CD4-positive, alpha-beta memory T cell (primary cell): ENCODE measurements around the gene STPG2. TPM values are rescaled to one million over a fixed set of nuclear protein-coding genes. Genes with fewer than 3 reads are reported as not detected.

ENCODE experiments used
- CTCF ChIA-PET: fragments of 350-600 bp; sonication (Branson Sonifier 250); formaldehyde crosslinking; loops from one replicate; lab custom pipeline; 2021; ENCODE audit warnings: inconsistent platforms; ENCODE audit not compliant: partially characterized antibody; lab: Charles Lee
- POLR2A ChIA-PET: fragments of 350-600 bp; sonication (Branson Sonifier 250); formaldehyde crosslinking; loops from one replicate; lab custom pipeline; 2021; ENCODE audit not compliant: partially characterized antibody; lab: Charles Lee
- DNase-seq, 5 donors: peaks; one replicate each; pipeline versions ENCODE4 v3.0.0 to v3.0.0-alpha.2; 2020 to 2022; ENCODE audit warnings: mixed read lengths in 1 of 5
- H3K27ac ChIP-seq: one replicate; pipeline ENCODE4 v1.7.0; 2013; ENCODE audit warnings: low read depth, low read length
- H3K27me3 ChIP-seq: 2 replicates; pipeline ENCODE4 v1.7.0; 2013; ENCODE audit warnings: mild to moderate bottlenecking, low read length, moderate library complexity; ENCODE audit not compliant: insufficient read depth
- H3K36me3 ChIP-seq: 2 replicates; pipeline ENCODE4 v1.7.0; 2013; ENCODE audit warnings: mild to moderate bottlenecking, low read length, moderate library complexity; ENCODE audit not compliant: insufficient read depth
- H3K4me1 ChIP-seq: 2 replicates; pipeline ENCODE4 v1.7.0; 2013; ENCODE audit warnings: mild to moderate bottlenecking, low read length, moderate library complexity; ENCODE audit not compliant: insufficient read depth
- H3K4me3 ChIP-seq, 2 donors: one replicate each; pipeline ENCODE4 v1.7.0; 2013; ENCODE audit warnings: low read length in 2 of 2, mild to moderate bottlenecking in 1 of 2
- H3K9me3 ChIP-seq, 2 donors: one replicate each; pipeline ENCODE4 v1.7.0; 2013; ENCODE audit warnings: low read length in 2 of 2, control low read depth in 1 of 2; ENCODE audit not compliant: control insufficient read depth in 1 of 2
- H3K27ac Mint-ChIP-seq, 7 donors: one replicate each; pipeline ENCODE4 v1.8.0; 2020 to 2021; ENCODE audit warnings: mixed read lengths in 7 of 7, mild to moderate bottlenecking in 6 of 7, inconsistent platforms in 3 of 7, moderate library complexity in 3 of 7
- H3K27me3 Mint-ChIP-seq, 2 donors: one replicate each; pipeline ENCODE4 v1.8.0; 2020 to 2021; ENCODE audit warnings: mixed read lengths in 2 of 2
- H3K36me3 Mint-ChIP-seq, 2 donors: one replicate each; pipeline ENCODE4 v1.8.0; 2020 to 2021; ENCODE audit warnings: mixed read lengths in 2 of 2, inconsistent platforms in 1 of 2, mild to moderate bottlenecking in 1 of 2
- H3K4me1 Mint-ChIP-seq, 4 donors: one replicate each; pipeline ENCODE4 v1.8.0; 2020 to 2021; ENCODE audit warnings: mixed read lengths in 4 of 4, mild to moderate bottlenecking in 1 of 4
- H3K4me3 Mint-ChIP-seq, 8 donors: one replicate each; pipeline ENCODE4 v1.8.0; 2020 to 2021; ENCODE audit warnings: mixed read lengths in 8 of 8, mild to moderate bottlenecking in 7 of 8, moderate library complexity in 6 of 8, inconsistent platforms in 3 of 8
- H3K9me3 Mint-ChIP-seq, 8 donors: one replicate each; pipeline ENCODE4 v1.8.0; 2020 to 2021; ENCODE audit warnings: mixed read lengths in 8 of 8, mild to moderate bottlenecking in 5 of 8, inconsistent platforms in 3 of 8, moderate library complexity in 1 of 8
- intact Hi-C: fragments of 100-400 bp; cut with micrococcal nuclease; formaldehyde crosslinking; loops from one replicate; pipeline ENCODE4 v1.15.1; 2023
- polyA plus RNA-seq, 2 donors: library from polyadenylated mRNA; unstranded; fragments of 300-500 nt; fragmentation: Illumina TruSeq; gene quantifications; one replicate each; pipeline ENCODE4 v1.2.3, GENCODE V29; 2021
- total RNA-seq, 2 experiments: library from RNA; stranded (reverse); gene quantifications; one replicate each; pipeline ENCODE4 v1.2.3, GENCODE V29; 2021

The STPG2 gene
- total and polyA plus RNA-seq, 4 experiments from 2014 or later: 0.47 to 0.84 TPM; not detected in 2

DNA sequence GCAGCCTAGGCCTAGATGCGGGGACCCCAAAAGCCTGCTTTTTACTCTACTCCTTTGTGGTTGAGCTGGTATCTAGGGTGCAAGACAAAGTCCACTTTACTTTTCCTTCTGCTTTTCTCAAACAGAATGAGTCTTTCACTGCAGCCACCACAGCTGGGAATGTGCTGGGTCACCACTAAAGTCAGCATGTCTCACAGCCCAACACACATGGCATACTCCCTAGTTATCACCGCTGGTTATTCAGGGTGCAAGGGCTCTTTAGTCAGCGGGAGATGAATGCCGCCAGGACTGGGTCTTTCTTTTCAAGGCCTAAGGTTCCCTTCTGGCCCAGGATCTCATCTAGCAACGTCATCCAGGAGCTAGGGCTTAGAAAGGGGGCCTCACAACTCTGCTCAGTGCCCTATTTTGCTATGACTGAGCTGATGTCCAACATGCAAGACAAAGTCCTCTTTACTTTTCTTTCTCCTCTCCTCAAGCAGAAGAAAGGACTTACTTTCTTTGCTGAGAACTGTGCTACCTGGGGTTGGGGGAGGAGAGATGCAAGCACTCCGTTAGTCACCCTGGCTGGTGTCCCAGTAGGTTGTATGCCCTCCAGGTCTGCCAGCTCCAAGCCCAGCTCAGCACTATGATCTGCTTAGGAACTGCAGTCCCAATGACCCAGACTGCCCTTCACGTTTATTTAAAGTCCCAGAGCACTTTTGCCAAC, 22.9 kb upstream of the STPG2 start:
- ChIA-PET CTCF (no interaction called here), POLR2A (no interaction called here)
- no peak overlapping the region for H3K27ac Mint-ChIP-seq

DNA sequence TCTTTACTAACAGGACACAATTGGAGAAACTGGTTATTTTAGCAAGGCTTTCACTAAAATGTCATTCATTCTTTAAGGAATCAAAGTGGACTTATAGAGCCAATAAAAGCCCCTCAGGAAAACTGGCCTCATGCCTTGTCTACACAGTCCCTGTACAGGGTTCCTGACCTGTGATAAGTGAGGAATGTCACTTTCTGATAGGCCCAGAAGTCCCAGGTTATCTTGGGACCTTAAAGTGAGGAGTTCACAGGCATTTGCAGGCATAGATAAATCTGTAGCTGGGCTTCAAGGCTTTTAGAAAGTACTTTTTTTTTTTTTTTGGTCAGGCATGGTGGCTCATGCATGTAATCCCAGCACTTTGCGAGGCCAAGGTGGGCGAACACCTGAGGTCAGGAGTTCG, 19.4 kb upstream of the STPG2 start:
- no peak overlapping the region for H3K4me3 ChIP-seq
- no peaks in the 10 kb centered on the region for H3K4me1 ChIP-seq
- Mint-ChIP-seq H3K27ac (no peak overlapping the region), H3K36me3 (no peaks in the 10 kb centered on the region), H3K27me3 (peaks cover 2 to 3% of the 10 kb centered on the region in 2 donors), H3K9me3 (peaks cover 0 to 2% (median 0%) of the 10 kb centered on the region in 8 donors), H3K4me3 (no peak overlapping the region), H3K4me1 (no peaks in the 10 kb centered on the region)
- no peaks in the 10 kb centered on the region for H3K27me3 ChIP-seq
- DNase-seq: no peak
- ChIA-PET POLR2A (no interaction called here), CTCF (no interaction called here)
- H3K27ac ChIP-seq: no peak overlapping the region
- no peaks in the 10 kb centered on the region for H3K36me3 ChIP-seq
- H3K9me3 ChIP-seq: no peaks in the 10 kb centered on the region
- intact Hi-C loops: no loop called here

More for the DNA sequence above, 22.9 kb upstream of the STPG2 start:
- no peaks in the 10 kb centered on the region for H3K4me1 Mint-ChIP-seq
- Histone ChIP-seq H3K9me3 (no peaks in the 10 kb centered on the region), H3K27ac (no peak overlapping the region), H3K4me3 (no peak overlapping the region), H3K27me3 (no peaks in the 10 kb centered on the region), H3K4me1 (no peaks in the 10 kb centered on the region), H3K36me3 (no peaks in the 10 kb centered on the region)
- H3K9me3 Mint-ChIP-seq: peaks cover 0 to 2% (median 0%) of the 10 kb centered on the region in 8 donors
- no peak overlapping the region for H3K4me3 Mint-ChIP-seq
- DNase-seq: no peak
- no peaks in the 10 kb centered on the region for H3K27me3 Mint-ChIP-seq
- intact Hi-C loops: no loop called here
- no peaks in the 10 kb centered on the region for H3K36me3 Mint-ChIP-seq

DNA sequence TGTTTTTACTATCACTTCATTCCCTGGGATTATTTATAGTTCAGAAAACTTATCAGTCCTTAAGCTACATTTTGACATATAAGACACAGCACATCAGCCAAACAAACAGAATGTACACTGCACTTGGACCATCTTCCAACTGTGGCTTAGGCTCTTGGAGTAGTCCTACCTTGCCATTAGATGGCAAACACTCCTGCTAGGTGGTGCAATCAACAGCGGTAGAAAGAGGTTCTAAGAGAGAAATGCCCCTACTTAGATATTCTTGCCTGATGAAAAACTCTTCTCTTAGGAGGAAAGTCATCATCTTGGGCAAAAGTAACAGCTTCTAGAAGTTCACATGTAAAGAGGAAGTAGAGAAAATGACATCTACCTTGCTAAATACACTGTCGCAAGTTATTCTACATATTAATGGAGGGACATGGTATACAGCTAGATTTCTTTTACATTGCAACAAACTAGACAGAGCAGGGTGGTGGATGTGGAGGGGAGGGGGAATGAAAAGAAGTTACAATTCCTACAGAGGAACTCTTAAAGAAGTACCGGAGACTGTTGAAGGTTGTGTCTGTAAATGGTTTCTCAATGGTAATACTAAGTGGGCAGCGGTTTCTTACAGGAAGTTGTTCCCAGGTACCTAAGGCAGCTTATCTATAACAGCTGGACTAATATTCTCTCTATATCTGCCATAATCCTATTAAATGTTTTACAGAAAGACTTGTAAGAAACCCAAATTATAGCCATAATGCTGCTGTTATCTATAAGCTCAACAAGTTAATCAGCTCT, 8.1 kb upstream of the STPG2 start:
- no peaks in the 10 kb centered on the region for H3K27me3 ChIP-seq
- DNase-seq: no peak
- H3K9me3 ChIP-seq: no peaks in the 10 kb centered on the region
- intact Hi-C loops: loop anchor here (5.0 kb wide), 2 partner anchors 316 to 676 kb away; no protein-coding TSS in a partner anchor
- Mint-ChIP-seq H3K4me1 (peaks cover 5 to 18% (median 9%) of the 10 kb centered on the region in 4 donors), H3K27me3 (peaks cover 0 to 1% of the 10 kb centered on the region in 2 donors), H3K9me3 (no peaks in the 10 kb centered on the region), H3K36me3 (no peaks in the 10 kb centered on the region), H3K4me3 (peak overlapping the region in 1 of 8 donors; percentile 4), H3K27ac (no peak overlapping the region)
- H3K4me1 ChIP-seq: peaks cover 16% of the 10 kb centered on the region
- H3K27ac ChIP-seq: no peak overlapping the region
- POLR2A ChIA-PET: no interaction called here
- CTCF ChIA-PET: interaction anchor here (0.6 to 1.5 kb wide), 7 partner anchors 8 to 1314 kb away, joined by 3 to 6 read pairs (median 4); no protein-coding TSS in a partner anchor
- H3K36me3 ChIP-seq: no peaks in the 10 kb centered on the region
- H3K4me3 ChIP-seq: no peak overlapping the region

DNA sequence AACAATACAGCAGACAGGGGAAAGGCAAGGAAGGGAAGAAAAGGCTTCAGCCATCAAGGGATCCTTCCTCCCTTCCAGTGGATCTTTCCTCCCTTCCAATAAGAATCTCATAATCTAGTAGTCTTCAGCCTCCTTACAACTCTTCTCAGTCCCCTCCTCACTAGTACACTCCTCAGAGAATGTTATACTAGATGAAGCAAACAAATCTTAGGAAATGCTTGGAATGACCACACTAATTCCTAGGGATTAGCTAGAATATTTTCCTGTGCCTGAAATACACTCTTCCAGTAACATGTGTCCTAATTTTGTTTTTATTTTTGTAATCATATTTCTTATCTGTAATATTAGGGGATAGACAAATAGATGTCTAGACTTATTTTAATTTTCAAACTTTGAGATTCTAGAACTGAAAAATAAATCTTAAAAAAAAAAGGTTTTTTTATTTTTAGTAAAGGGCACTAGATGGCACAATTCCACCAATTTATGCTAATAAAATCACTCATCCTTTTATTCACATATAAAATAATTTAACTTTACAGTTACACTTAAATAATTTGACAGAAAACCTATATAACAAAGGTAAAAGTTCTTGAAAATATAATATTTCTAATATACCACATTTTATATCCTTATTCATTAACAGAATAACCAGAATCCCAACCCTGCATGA, 7.0 kb upstream of the STPG2 start:
- H3K27me3 Mint-ChIP-seq: peaks cover 0 to 1% of the 10 kb centered on the region in 2 donors
- H3K36me3 Mint-ChIP-seq: no peaks in the 10 kb centered on the region
- no peak overlapping the region for H3K4me3 ChIP-seq
- H3K4me1 ChIP-seq: peaks cover 16% of the 10 kb centered on the region
- no peak overlapping the region for H3K27ac ChIP-seq
- H3K27me3 ChIP-seq: no peaks in the 10 kb centered on the region
- no peaks in the 10 kb centered on the region for H3K36me3 ChIP-seq
- no peak overlapping the region for H3K4me3 Mint-ChIP-seq
- H3K9me3 ChIP-seq: no peaks in the 10 kb centered on the region
- H3K4me1 Mint-ChIP-seq: peaks cover 5 to 18% (median 9%) of the 10 kb centered on the region in 4 donors
- H3K27ac Mint-ChIP-seq: no peak overlapping the region
- DNase-seq: peak in 1 of 5 donors; percentile 3
- intact Hi-C loops: loop anchor here (1.0 to 5.0 kb wide), 4 partner anchors 317 to 1255 kb away; no protein-coding TSS in a partner anchor
- no peaks in the 10 kb centered on the region for H3K9me3 Mint-ChIP-seq
- ChIA-PET CTCF (interaction anchor here (1.1 to 2.1 kb wide), 7 partner anchors 10 to 1801 kb away, joined by 3 to 12 read pairs (median 5); no protein-coding TSS in a partner anchor), POLR2A (interaction anchor here (0.8 kb wide), 1 partner anchor 8 kb away, joined by 3 read pairs; no protein-coding TSS in a partner anchor)

DNA sequence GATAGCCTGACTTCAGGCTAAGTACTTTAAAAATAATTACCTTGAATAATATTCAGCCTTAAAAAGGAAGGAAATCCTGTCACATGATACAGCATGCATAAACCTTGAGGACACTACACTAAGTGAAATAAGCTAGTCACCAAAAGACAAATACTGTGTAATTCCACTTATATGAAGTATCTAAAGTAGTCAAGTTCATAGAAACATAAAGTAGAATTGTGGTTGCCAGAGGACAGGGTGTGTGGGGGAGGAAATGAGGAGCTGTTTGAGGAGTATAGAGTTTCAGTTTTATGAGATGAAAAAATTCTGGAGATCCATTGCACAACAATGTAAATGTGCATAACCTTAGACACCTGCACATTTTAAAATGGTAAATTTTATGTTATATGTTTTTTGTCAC, 5.6 kb upstream of the STPG2 start:
- Histone ChIP-seq H3K27me3 (no peaks in the 10 kb centered on the region), H3K4me3 (no peak overlapping the region), H3K4me1 (peaks cover 19% of the 10 kb centered on the region), H3K9me3 (no peaks in the 10 kb centered on the region), H3K36me3 (no peaks in the 10 kb centered on the region), H3K27ac (no peak overlapping the region)
- peak overlapping the region in 4 of 7 donors; percentile 4 to 66 (median 14) for H3K27ac Mint-ChIP-seq
- H3K9me3 Mint-ChIP-seq: no peaks in the 10 kb centered on the region
- ChIA-PET CTCF (interaction anchor here (0.7 to 2.1 kb wide), 6 partner anchors 319 to 1802 kb away, joined by 3 to 12 read pairs (median 4); partner anchors contain the start of gene METAP1), POLR2A (interaction anchor here (1.3 kb wide), 1 partner anchor 112 kb away, joined by 6 read pairs; the partner anchor contains the start of gene RAP1GDS1)
- H3K4me1 Mint-ChIP-seq: peaks cover 7 to 28% (median 14%) of the 10 kb centered on the region in 4 donors
- H3K27me3 Mint-ChIP-seq: peaks cover 0 to 1% of the 10 kb centered on the region in 2 donors
- intact Hi-C loops: loop anchor here (10.0 kb wide), 2 partner anchors 1316 to 1946 kb away; no protein-coding TSS in a partner anchor
- H3K4me3 Mint-ChIP-seq: peak overlapping the region in 3 of 8 donors; percentile 13 to 47 (median 23)
- no peak for DNase-seq
- no peaks in the 10 kb centered on the region for H3K36me3 Mint-ChIP-seq

DNA sequence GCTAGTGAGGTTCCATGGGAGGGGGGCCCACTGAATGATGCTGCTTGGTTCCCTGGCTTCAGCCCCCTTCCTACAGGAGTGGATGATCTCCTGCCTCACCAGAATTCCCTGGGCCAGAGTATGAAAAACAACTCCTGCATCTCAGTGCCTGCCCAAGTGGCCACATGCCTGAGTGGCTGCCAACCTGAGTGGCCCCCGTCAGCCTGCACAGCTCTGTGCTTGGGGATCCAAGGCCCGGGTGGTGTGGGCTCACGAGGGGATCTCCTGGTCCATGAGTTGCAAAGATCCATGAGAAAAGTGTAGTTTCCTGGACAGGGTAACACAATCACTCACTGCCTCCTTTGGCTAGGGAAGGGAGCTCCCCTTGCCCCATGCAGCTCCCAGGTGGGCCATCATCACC, 17.1 kb downstream of the STPG2 start:
- no peaks in the 10 kb centered on the region for H3K4me1 Mint-ChIP-seq
- no peak overlapping the region for H3K27ac Mint-ChIP-seq
- H3K36me3 Mint-ChIP-seq: peaks cover 0 to 3% of the 10 kb centered on the region in 2 donors
- CTCF ChIA-PET: interaction anchor here (1.3 kb wide), 1 partner anchor 13 kb away, joined by 4 read pairs; no protein-coding TSS in a partner anchor
- no peaks in the 10 kb centered on the region for H3K4me1 ChIP-seq
- no peaks in the 10 kb centered on the region for H3K9me3 ChIP-seq
- intact Hi-C loops: no loop called here
- H3K9me3 Mint-ChIP-seq: peaks cover 0 to 23% (median 8%) of the 10 kb centered on the region in 8 donors
- H3K27ac ChIP-seq: no peak overlapping the region
- POLR2A ChIA-PET: no interaction called here
- no peak overlapping the region for H3K4me3 ChIP-seq
- no peaks in the 10 kb centered on the region for H3K36me3 ChIP-seq
- H3K4me3 Mint-ChIP-seq: no peak overlapping the region
- DNase-seq: no peak
- H3K27me3 ChIP-seq: no peaks in the 10 kb centered on the region
- peaks cover 6 to 13% of the 10 kb centered on the region in 2 donors for H3K27me3 Mint-ChIP-seq
